ENCODE results near the gene STYXL1.

- peak; percentile 28 for TF ChIP-seq CTCF (IDR thresholded peaks at IDR 0.05; ENCODE audit: low read depth, low read length, poor library complexity, severe bottlenecking)
- TF ChIP-seq EZH2phosphoT487 (IDR thresholded peaks at IDR 0.05; ENCODE audit: borderline replicate concordance, low read length), result no peak
Observed at GRCh38 chr7:75961218-75961617, 86.6 kb downstream of the STYXL1 start.
